ENCODE results near the gene CYB561A3.

The CYB561A3 gene

GRCh38 chr11:61369372-61370348 is 8.0 kb upstream of the CYB561A3 start:
- POLR2A ChIA-PET (ENCODE audit: low non-redundant PET), result interaction anchor here (0.8 to 0.9 kb wide), 2 partner anchors 9 to 15 kb away, joined by 3 to 5 read pairs; no protein-coding TSS in a partner anchor
- DNase-seq (ENCODE audit: low spot score), result peak; percentile 87
- no peak for TF ChIP-seq CTCF (conservative IDR thresholded peaks at IDR 0.05; ENCODE audit: low read depth)
- CTCF ChIA-PET, result interaction anchor here (2.5 kb wide), 1 partner anchor 16 kb away, joined by 17 read pairs; no protein-coding TSS in a partner anchor
- H3K27ac ChIP-seq, result peak overlapping the region; percentile 96

GRCh38 chr11:61368646-61369045 is 7.0 kb upstream of the CYB561A3 start:
- peak overlapping the region; percentile 96 for H3K27ac ChIP-seq
- ChIA-PET POLR2A (ENCODE audit: low non-redundant PET) (no interaction called here), CTCF (interaction anchor here (2.5 kb wide), 1 partner anchor 17 kb away, joined by 17 read pairs; no protein-coding TSS in a partner anchor)
- DNase-seq (ENCODE audit: low spot score), result no peak
- TF ChIP-seq CTCF (conservative IDR thresholded peaks at IDR 0.05; ENCODE audit: low read depth), result no peak

GRCh38 chr11:61367406-61367805 is 5.7 kb upstream of the CYB561A3 start:
- H3K27ac ChIP-seq, result no peak overlapping the region
- ChIA-PET POLR2A (ENCODE audit: low non-redundant PET) (no interaction called here), CTCF (interaction anchor here (1.1 kb wide), 1 partner anchor 31 kb away, joined by 3 read pairs; no protein-coding TSS in a partner anchor)
- no peak for DNase-seq (ENCODE audit: low spot score)
- no peak for TF ChIP-seq CTCF (conservative IDR thresholded peaks at IDR 0.05; ENCODE audit: low read depth)

GRCh38 chr11:61364012-61364675 is 2.5 kb upstream of the CYB561A3 start:
- no peak for DNase-seq (ENCODE audit: low spot score)
- no peak overlapping the region for H3K27ac ChIP-seq
- TF ChIP-seq CTCF (conservative IDR thresholded peaks at IDR 0.05; ENCODE audit: low read depth), result no peak
- POLR2A ChIA-PET (ENCODE audit: low non-redundant PET), result no interaction called here
- CTCF ChIA-PET, result interaction anchor here (1.8 to 5.0 kb wide), 2 partner anchors 21 to 29 kb away, joined by 6 to 28 read pairs; no protein-coding TSS in a partner anchor

- ChIA-PET CTCF (interaction anchor here (1.8 to 5.0 kb wide), 3 partner anchors 23 to 30 kb away, joined by 6 to 28 read pairs (median 11); no protein-coding TSS in a partner anchor), POLR2A (ENCODE audit: low non-redundant PET) (interaction anchor here (1.0 to 2.0 kb wide), 5 partner anchors 12 to 29 kb away, joined by 4 to 11 read pairs (median 7); no protein-coding TSS in a partner anchor)
- no peak for TF ChIP-seq CTCF (conservative IDR thresholded peaks at IDR 0.05; ENCODE audit: low read depth)
- peak overlapping the region; percentile 99 for H3K27ac ChIP-seq
- peak; percentile 47 for DNase-seq (ENCODE audit: low spot score)
These were observed 827 bp upstream of the CYB561A3 start for GRCh38 chr11:61362542-61362875.

GRCh38 chr11:61361237-61361740 is 393 bp downstream of the CYB561A3 start:
- CTCF ChIA-PET, result interaction anchor here (0.7 to 5.0 kb wide), 3 partner anchors 24 to 30 kb away, joined by 3 to 28 read pairs (median 11); no protein-coding TSS in a partner anchor
- peak overlapping the region; percentile 99 for H3K27ac ChIP-seq
- DNase-seq (ENCODE audit: low spot score), result no peak
- POLR2A ChIA-PET (ENCODE audit: low non-redundant PET), result interaction anchor here (0.7 to 2.0 kb wide), 8 partner anchors 8 to 69 kb away, joined by 3 to 11 read pairs (median 6); partner anchors contain the start of genes CPSF7 and SDHAF2
- TF ChIP-seq CTCF (conservative IDR thresholded peaks at IDR 0.05; ENCODE audit: low read depth), result no peak
